Measurements from ENCODE around the gene RAX2. TPM values are rescaled to one million over a fixed set of nuclear protein-coding genes. Genes with fewer than 3 reads are reported as not detected.

Gene RAX2
- total RNA-seq, 1 experiment from 2014 or later, result not detected

DNA sequence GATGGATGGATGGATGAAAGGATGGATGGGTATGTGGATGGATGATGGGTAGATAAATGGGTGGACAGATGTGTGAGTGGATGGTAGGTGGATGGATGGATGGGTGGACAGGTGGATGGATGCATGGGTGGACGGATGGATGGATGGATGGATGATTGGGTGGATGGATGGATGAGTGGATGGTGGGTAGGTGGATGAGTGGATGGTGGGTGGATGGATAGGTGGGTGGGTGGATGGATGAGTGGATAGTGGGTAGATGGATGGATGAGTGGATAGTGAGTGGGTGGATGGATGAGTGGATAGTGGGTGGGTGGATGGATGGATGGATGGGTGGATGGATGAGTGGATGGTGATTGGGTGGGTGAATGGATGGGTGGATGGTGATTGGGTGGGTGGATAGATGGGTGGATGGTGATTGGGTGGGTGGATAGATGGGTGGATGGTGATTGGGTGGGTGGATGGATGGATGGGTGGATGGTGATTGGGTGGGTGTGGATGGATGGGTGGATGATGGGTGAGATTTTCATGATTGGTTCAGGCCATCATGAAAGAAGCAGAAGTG, 4.5 kb upstream of the RAX2 start:
- no peak overlapping the region for H3K4me3 ChIP-seq (replicated peaks in 1 of 2; ENCODE audit: low read depth in 1 of 2, low read length in 2 of 2)
- BruUV-seq (replicated peaks), result no TSS peak
- DNase-seq (ENCODE audit: low read depth, low spot score) (no peak), ATAC-seq (no peak)
- TF ChIP-seq RAD21 (IDR thresholded peaks at IDR 0.05; ENCODE audit: low read depth), result no peak
- no peak for TF ChIP-seq ZFX (IDR thresholded peaks at IDR 0.05)
- no peak for TF ChIP-seq CEBPB (IDR thresholded peaks at IDR 0.05; ENCODE audit: low read depth)
- TF ChIP-seq EGR1 (IDR thresholded peaks at IDR 0.05; ENCODE audit: low read depth), result no peak
- TF ChIP-seq SP1 (IDR thresholded peaks at IDR 0.05; ENCODE audit: low read depth), result no peak
- no peak for TF ChIP-seq POLR2AphosphoS5 (IDR thresholded peaks at IDR 0.05; ENCODE audit: low read depth, low read length)
- TF ChIP-seq POLR2A (IDR thresholded peaks at IDR 0.05; ENCODE audit: borderline replicate concordance, extremely low read depth, insufficient read depth, insufficient read length), result no peak
- TF ChIP-seq, protein P1, sequence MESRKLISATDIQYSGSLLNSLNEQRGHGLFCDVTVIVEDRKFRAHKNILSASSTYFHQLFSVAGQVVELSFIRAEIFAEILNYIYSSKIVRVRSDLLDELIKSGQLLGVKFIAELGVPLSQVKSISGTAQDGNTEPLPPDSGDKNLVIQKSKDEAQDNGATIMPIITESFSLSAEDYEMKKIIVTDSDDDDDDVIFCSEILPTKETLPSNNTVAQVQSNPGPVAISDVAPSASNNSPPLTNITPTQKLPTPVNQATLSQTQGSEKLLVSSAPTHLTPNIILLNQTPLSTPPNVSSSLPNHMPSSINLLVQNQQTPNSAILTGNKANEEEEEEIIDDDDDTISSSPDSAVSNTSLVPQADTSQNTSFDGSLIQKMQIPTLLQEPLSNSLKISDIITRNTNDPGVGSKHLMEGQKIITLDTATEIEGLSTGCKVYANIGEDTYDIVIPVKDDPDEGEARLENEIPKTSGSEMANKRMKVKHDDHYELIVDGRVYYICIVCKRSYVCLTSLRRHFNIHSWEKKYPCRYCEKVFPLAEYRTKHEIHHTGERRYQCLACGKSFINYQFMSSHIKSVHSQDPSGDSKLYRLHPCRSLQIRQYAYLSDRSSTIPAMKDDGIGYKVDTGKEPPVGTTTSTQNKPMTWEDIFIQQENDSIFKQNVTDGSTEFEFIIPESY (IDR thresholded peaks at IDR 0.05; ENCODE audit: extremely low read depth, insufficient replicate concordance, low read length), result no peak
- no peak for TF ChIP-seq EZH2 (IDR thresholded peaks at IDR 0.05)
- TF ChIP-seq TCF7L2 (IDR thresholded peaks at IDR 0.05; ENCODE audit: borderline replicate concordance, extremely low read depth, insufficient read depth, insufficient read length), result no peak
- no peak for TF ChIP-seq ZNF274 (IDR thresholded peaks at IDR 0.05; ENCODE audit: low read depth, low read length)
- TF ChIP-seq, protein P2, sequence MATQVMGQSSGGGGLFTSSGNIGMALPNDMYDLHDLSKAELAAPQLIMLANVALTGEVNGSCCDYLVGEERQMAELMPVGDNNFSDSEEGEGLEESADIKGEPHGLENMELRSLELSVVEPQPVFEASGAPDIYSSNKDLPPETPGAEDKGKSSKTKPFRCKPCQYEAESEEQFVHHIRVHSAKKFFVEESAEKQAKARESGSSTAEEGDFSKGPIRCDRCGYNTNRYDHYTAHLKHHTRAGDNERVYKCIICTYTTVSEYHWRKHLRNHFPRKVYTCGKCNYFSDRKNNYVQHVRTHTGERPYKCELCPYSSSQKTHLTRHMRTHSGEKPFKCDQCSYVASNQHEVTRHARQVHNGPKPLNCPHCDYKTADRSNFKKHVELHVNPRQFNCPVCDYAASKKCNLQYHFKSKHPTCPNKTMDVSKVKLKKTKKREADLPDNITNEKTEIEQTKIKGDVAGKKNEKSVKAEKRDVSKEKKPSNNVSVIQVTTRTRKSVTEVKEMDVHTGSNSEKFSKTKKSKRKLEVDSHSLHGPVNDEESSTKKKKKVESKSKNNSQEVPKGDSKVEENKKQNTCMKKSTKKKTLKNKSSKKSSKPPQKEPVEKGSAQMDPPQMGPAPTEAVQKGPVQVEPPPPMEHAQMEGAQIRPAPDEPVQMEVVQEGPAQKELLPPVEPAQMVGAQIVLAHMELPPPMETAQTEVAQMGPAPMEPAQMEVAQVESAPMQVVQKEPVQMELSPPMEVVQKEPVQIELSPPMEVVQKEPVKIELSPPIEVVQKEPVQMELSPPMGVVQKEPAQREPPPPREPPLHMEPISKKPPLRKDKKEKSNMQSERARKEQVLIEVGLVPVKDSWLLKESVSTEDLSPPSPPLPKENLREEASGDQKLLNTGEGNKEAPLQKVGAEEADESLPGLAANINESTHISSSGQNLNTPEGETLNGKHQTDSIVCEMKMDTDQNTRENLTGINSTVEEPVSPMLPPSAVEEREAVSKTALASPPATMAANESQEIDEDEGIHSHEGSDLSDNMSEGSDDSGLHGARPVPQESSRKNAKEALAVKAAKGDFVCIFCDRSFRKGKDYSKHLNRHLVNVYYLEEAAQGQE (IDR thresholded peaks at IDR 0.05; ENCODE audit: low read depth), result no peak
- TF ChIP-seq CBX3 (IDR thresholded peaks at IDR 0.05; ENCODE audit: low read depth), result no peak
- no peak for TF ChIP-seq ELF1 (IDR thresholded peaks at IDR 0.05; ENCODE audit: borderline replicate concordance, low read depth)
- no peak for TF ChIP-seq EZH2phosphoT487 (IDR thresholded peaks at IDR 0.05; ENCODE audit: borderline replicate concordance)
- ChIA-PET POLR2A (no interaction called here), CTCF (no interaction called here), RAD21 (ENCODE audit: low non-redundant PET in 1 of 2, low total read pairs in 2 of 2, uncharacterized antibody in 2 of 2, unreplicated experiment in 2 of 2) (no interaction called here)
- no peak overlapping the region for H2AFZ ChIP-seq (ENCODE audit: low read depth, low read length, poor library complexity, severe bottlenecking)
- H3K36me3 ChIP-seq (ENCODE audit: control insufficient read depth in 1 of 2, insufficient read depth in 2 of 2, low read length in 2 of 2), result no peaks in the 10 kb centered on the region
- H4K20me1 ChIP-seq (ENCODE audit: insufficient read depth), result no peaks in the 10 kb centered on the region
- intact Hi-C loops (cut with micrococcal nuclease), result no loop called here
- H3K9me3 ChIP-seq (ENCODE audit: control insufficient read depth in 1 of 2, insufficient read depth in 1 of 2, low read depth in 1 of 2, low read length in 2 of 2), result peaks cover 0 to 10% of the 10 kb centered on the region in 2 experiments; a peak in 2 of 4 replicates
- H3K4me1 ChIP-seq (ENCODE audit: control insufficient read depth in 1 of 2, insufficient read depth in 2 of 2, low read length in 2 of 2), result no peaks in the 10 kb centered on the region
- no peaks in the 10 kb centered on the region for H3K79me2 ChIP-seq (ENCODE audit: insufficient read depth, low read length)
- no peak overlapping the region for H3K4me2 ChIP-seq (ENCODE audit: low read length)
- no peaks in the 10 kb centered on the region for H3K9me2 ChIP-seq (ENCODE audit: insufficient read depth)
- no peak overlapping the region for H3K9ac ChIP-seq (ENCODE audit: low read length)
- no peak overlapping the region for H3K27ac ChIP-seq (ENCODE audit: low read depth, low read length)
- H3K27me3 ChIP-seq (ENCODE audit: insufficient read depth, low read length), result no peaks in the 10 kb centered on the region

Data from HCT116 (cell line).